GM18873 (cell line): ENCODE measurements around the gene POTEB3.
"Not testable (repeated sequence)": the region's sequence is repeated elsewhere in the genome, so short reads cannot be mapped to it uniquely, and the experiment has no call there.

Experiments used
- ATAC-seq: cut with Tn5 transposase; IDR thresholded peaks from one replicate; pipeline ENCODE4 v1.9.1; 2021; ENCODE audit warnings: mild to moderate bottlenecking, moderate library complexity, moderate number of reproducible peaks; ENCODE audit not compliant: unreplicated experiment, low FRiP score

Gene POTEB3

DNA sequence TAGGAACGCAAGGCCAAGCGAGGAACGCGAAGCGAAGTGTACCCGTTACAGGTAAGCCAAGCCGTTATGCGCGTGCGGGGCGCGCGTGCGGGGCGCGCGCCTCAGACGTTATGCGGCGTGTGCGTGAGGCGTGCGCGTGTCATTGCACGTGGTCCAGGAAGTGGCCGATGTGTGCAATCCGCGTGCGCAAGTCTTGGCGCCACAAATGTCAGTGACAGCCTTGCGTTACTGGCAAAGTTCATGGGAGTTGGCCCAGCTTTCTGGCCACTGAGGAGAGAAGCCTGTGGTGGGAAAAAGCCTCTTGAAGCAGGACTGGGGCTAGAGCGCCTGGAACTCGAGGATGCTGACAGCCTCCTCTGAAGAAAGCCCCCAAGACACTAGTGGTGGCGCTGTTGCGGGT lies at the start of gene POTEB3:
Gene POTEB3, minus strand, starts transcription at position 101 of the 400 bp plus-strand sequence. CDS start 488 bp downstream, outside the sequence.
- not testable (repeated sequence) for ATAC-seq

DNA sequence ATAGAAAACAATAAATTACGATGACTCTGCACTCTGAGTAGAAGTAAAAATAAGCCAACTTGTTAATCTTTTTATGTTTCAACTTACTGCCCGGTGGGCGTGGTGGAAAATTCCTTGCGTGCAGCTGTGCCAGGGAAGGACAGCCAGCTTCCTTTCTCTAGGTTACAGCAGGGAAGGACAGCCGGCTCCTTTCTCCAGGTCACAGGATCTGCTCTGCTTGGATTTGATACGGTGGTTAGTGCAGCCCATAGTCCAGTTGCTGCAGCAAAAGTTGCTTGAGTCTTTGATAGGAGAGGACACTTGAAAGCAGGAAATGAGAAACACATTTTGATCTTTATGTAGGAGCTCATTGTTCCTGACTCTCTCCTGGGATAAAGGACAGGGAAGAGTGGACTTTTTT lies 13.4 kb upstream of the POTEB3 start:
- not testable (repeated sequence) for ATAC-seq

GRCh38 chr15:21451920-21452563 lies 11.7 kb upstream of the POTEB3 start:
- not testable (repeated sequence) for ATAC-seq

- not testable (repeated sequence) for ATAC-seq
These were observed 11.2 kb upstream of the POTEB3 start for GRCh38 chr15:21451487-21451886.

DNA sequence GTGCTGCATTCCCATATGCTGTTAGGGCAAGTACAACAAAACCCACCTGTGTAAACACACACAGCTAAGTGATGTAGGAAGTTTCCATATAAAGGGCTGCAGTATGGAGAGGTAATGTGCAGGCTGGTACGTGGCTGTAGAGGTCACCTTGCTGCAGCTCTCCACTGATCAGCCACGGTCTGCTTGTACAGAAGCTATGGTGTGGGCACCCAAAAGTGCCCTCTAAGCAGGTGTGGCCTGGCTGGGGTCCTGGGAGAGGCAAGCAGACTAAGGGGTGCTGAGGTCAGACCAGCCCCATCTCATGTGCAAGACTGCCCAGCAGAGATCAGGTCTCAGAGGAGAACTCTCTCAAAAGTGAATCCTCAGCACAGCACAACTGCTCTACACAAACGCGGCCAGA lies 32.9 kb downstream of the POTEB3 start:
- ATAC-seq: not testable (repeated sequence)

DNA sequence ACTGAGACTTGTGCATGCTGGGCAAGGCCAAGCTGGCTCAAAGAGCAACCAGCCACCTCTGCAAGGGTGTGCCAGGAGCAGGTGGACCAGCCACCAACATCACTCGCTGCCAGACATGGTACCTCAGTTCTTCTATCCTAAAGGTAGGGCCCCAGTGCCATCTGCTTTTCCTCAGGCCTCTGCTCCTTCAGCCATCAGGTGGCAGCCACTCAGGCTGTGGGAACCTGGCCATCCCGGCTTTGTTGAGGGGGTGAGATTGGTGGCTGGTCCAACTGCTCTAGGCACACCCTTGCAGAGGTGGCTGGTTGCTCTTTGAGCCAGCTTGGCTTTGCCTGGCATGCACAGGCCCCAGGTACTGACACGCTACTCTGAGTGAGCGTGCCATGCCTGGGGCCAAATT lies 38.8 kb downstream of the POTEB3 start:
- not testable (repeated sequence) for ATAC-seq

- not testable (repeated sequence) for ATAC-seq
These were observed 41.2 kb downstream of the POTEB3 start for GRCh38 chr15:21399111-21399510.

GRCh38 chr15:21398511-21398910 lies 41.8 kb downstream of the POTEB3 start:
- ATAC-seq: not testable (repeated sequence)

GRCh38 chr15:21397656-21398055 lies 42.6 kb downstream of the POTEB3 start:
- ATAC-seq: not testable (repeated sequence)

DNA sequence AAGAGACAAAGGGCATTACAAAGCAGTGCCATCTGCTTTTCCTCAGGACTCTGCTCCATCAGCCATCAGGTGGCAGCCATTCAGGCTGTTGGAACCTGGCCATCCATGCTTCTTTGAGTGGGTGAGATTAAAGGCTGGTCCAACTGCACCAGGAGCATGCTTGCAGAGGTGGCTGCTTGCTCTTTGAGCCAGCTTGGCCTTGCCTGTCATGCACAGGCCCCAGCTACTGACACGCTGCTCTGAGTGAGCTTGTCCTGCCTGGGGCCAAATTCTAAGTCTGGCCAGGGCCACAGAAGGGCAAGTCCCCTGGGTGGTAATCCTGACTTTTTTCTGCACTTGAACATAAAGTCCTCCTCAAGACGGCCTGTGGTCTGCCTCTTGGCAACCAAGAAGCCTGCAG lies 43.1 kb downstream of the POTEB3 start:
- not testable (repeated sequence) for ATAC-seq

DNA sequence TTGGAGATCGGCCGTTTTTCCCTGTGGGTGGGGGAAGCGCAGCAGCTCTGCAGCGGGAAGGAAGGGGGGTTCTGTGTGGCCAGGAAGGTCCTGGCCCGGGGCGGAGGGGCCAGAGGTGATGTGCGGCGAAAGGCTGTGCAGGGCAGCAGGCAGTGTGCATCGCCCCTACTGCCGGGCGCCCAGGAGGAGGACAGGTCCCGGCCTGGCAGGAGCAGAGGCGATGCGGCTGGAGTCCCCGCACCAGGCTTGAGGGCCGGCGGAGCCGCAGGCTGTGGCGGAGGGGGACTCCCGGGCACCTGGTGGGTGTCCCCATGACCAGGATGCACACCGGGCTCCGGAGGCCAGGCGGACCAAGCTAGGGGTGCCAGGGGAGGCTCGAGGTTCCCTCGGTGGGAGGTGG lies 54.3 kb downstream of the POTEB3 start:
- ATAC-seq: not testable (repeated sequence)

GRCh38 chr15:21383866-21384485 lies 56.3 kb downstream of the POTEB3 start:
- ATAC-seq: not testable (repeated sequence)

- not testable (repeated sequence) for ATAC-seq
These were observed 66.6 kb downstream of the POTEB3 start for GRCh38 chr15:21373682-21374081.

DNA sequence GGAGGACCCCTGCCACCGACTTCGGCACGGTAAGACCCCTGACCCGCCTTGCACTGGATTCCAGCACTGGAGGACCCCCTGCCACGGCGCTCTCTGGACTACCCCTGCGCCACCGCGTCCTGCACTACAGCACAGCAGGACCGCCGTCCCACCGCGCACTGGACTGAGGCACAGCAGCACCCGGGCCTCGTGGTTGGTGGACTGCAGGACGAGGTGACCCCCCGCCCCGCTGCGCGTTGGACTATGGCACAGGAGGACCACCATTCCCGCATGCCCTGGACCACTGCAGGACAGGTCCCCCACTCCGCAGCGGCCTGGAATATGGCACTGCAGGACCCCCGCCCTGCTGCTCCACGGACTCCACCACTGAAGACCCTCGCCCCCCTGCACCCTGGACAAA lies 71.1 kb downstream of the POTEB3 start:
- ATAC-seq: not testable (repeated sequence)

DNA sequence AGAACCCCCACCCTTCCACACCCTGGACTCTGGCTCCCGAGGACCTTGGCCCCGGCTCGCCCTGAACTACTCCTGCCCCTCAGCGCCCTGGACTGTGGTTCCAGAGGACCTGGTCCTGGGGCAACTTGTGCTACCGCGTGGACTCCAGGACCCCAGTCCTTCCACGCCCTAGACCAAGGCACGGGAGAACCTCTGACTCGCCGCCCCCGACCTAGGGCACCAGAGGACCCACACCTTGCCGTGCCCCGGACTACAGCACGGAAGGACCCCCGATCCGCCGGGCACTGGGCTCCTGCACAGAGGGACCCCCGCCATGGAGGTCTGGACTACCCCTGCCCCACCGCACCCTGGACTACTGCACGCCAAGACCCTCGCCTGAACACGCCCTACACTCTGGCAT lies 71.7 kb downstream of the POTEB3 start:
- ATAC-seq: not testable (repeated sequence)
